CD4-positive, alpha-beta T cell treated with Interferon alpha-2 for 1 hour (primary cell): Measurements from ENCODE around the gene FAM131B.
"Not testable (repeated sequence)": the region's sequence is repeated elsewhere in the genome, so short reads cannot be mapped to it uniquely, and the experiment has no call there.

Experiments
- DNase-seq, 2 donors: peaks; one replicate each; pipeline ENCODE4 v3.0.0-alpha.2; 2020 to 2022

Gene FAM131B

DNA sequence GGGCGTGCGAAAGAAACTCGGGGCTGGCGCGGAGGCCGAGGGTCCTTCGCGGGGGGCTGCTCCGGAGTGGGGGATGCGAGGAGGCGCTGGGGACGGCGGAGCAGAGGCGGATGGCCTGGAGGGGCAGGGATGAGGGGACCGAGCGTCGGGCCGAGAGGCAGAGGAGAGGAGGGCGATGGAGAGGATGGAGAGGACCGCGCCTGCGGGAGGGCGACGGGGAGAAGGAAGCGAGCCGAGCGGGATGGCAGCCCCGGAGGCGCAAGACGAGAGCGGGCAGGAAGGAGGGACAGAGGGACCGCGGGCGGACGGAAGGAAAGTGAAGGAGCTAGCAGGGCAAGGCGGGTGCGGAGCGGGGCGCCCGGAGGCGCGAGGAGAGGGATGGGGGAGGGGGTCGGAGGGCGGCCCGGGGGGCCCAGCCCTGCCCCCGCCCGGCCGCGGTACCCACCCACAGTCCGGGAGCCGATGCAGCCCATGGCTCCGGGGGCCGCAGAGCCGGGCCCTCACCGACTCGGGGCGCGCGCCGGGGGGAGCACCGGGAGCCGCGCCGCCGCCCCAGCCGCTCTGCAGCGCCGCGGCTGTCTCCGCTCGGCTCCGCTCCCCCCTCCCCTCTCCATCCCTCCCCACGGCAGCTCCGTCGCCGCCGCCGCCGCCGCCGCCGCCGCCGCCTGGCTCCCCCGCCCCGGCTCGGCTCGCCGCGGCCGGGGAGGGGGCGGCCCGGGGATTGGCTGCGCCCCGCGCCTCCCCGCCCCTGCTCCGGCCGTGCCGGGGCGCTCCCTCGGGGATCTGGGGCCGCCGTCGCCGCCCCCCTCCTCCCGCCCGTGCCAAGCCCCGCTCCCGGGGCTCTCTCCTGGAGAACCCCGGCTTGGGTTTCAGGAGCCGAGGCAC lies at the start of gene FAM131B:
Gene FAM131B, minus strand, starts transcription at position 583 of the 885 bp plus-strand sequence. Its CDS starts 110 bp downstream, at position 473.
- DNase-seq, result peak; percentile 8 to 52

DNA sequence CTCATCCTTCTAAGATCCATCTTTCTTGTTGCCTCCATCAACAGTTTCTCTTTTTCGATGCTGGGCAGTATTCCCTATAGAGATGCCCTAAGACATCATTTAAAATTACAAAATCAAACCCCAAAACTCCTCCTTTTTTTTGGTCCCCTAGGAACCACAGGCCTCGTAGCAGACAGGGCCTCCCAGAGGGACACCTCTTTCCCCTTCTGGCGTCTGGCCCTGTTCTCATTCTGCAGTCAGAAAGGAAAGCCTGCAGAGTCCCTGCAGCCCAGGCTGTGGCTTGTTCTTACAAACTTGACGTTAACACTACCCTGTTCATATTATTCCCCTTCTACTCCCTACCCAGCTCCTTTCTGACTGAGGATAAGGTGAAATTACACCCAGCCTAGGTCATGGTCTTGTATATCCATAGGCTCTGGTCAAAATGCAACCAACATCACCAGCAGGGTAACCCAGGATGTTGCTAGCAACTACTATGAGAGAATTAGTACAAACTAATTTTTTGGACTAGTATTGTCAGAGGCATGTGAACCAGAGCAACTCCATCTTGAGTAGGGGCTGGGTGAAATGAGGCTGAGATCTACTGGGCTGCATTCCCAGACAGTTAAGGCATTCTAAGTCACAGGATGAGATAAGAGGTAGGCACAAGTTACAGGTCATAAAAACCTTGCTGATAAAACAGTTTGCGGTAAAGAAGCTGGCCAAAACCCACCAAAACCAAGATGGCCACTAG lies 49.6 kb upstream of the FAM131B start:
- DNase-seq, result no peak

DNA sequence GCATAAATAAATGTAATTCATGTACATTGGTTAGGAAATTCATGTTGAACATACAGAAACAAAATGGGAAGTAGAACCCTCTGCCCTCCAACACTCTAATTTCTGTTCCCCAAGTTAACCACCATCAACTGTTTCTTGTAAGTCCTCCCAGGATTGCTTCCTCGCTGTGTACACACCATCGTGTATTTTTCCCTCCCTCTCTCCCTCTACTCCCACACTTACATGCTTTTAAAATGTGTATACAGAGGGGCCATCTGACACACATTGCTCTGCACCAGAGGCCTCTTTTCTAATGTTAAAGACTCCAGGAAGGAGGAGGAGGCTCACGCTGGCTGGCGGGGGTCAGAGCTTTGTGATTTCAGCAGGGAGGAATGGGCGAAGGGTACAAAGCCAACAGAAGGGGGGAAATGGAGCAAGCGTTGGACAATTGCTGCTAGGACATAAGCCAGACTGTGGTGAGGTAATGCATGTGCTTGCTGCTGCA lies 48.0 kb upstream of the FAM131B start:
- DNase-seq, result no peak

DNA sequence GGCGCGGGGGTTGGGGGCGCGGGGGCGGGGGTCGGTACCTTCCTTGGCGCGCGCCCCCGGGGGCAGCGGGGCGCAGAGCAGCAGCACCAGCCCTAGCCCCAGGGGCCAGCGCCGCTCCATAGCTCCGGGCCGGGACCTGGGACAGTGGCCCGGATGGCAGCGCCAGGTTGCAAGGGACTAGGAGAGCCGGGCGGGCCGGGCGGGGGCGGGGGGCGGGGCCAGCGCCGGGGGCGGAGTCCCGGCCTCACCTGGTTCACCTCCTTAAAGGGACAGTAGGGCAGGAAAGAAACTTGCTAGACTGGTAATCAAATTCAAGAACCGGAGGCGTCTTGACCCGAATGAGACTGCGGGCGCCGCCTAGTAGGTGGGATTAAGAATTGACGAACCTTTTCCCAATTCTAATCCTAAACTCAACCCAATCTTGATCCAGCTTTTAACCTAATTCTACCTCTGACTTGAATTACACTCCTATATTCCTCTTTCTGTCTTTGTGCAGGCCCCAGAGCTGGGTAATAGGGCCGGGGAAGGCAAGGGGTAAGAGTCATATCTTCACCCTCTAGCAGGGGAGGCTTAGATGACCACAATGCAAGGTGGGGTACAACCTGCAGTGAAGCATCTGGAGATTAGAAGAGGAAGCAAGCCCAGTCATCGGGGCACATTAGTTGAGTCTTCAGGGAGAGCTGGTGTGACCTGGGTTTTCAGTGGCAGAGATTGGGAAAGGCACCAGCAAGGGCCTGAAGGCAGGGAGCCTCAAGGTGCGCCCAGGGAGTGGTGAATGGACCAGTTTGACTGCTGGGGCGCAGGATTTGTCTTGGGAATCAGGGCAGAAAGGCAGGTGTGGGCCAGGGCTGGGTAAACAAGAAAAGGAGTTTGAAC lies 46.4 kb upstream of the FAM131B start, which contains the start of gene EPHA1:
Gene EPHA1, minus strand, starts transcription at position 171 of the 876 bp plus-strand sequence. Its CDS starts 51 bp downstream, at position 120.
- peak; percentile 58 to 79 for DNase-seq

DNA sequence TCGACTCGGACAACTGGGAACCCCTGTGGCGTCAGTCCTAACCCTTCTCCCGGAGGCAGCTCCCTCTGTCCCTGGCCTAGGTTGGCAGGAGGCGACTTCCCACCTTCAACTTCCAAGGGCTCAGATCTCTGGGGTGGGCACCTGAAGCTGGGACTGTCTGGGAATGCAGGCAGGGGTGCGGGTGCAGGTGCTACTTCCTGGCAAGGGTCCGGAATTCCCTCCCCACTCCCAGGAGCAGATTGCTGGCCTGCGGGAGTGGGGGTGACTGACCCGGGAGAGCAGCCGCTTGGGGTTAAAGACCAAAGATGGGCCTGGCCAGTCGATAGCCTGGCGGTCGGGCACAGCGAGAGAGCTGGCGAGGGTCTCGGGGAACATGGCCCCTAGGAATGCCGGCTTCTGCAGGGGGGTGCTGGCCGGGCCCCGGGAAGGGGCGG lies 45.8 kb upstream of the FAM131B start:
- no peak for DNase-seq

DNA sequence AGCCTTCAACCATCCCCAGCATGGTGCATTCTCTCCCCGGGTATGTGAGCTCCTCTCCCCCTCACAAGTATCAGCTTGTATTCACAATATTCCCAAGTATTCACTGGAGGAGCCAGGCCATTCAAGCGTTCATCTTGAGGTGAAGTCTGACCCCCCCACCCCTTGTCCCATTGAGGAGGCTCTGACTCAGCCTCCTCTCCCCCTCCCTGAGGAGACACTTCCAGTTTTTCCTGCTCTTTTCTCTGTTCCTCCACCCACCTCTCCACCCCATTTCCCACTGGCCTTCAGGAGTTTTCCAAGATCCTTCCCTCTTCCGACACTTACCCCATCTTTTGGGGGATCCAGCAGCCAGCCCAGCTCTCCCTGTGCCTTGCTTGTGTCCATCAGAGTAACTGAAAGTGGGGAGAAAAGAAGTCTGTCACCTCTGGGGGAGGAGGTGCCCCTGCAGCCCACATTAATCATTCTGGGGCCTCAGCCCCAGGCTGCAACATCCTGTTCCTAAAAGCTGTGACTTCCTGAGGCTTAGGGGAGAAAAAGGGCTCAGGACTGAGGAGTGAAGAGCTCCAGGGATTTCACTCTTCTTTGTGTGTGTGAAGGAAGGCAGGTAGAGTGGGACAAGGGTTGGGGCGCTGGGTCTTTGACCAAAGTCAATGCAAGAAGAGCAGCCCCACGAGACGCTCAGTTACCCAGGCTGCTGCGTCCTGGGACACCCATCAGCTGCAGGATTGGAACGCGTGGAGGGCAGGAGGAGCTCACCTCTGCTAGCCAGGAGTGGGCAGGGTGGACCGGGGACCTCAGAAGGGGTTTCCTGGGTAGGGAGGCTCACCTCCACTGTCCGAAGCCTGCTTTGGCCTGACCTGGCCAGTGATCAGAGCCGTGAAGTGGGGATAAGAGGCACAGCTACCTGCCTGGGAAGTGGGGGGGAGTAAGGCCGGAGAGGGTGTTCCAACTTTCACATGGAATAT lies 45.1 kb upstream of the FAM131B start:
- DNase-seq, result peak; percentile 33 to 64

DNA sequence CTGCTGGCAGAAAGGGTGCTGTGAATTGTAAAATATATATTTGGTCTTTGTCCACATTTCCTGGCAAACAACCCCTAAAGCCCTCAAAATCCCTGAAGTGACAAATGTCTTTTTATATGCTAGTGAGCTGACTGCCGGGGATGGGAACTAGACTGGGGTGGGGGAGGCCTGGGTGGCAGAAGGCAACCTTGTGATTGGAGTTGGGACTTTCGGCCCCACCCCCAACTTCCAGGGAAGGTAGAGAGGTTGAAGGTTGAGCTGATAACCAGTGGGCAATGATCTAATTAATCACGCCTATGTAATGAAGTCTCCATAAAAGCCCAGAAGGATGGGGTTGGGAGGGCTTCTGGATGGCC lies 43.5 kb upstream of the FAM131B start:
- no peak for DNase-seq

DNA sequence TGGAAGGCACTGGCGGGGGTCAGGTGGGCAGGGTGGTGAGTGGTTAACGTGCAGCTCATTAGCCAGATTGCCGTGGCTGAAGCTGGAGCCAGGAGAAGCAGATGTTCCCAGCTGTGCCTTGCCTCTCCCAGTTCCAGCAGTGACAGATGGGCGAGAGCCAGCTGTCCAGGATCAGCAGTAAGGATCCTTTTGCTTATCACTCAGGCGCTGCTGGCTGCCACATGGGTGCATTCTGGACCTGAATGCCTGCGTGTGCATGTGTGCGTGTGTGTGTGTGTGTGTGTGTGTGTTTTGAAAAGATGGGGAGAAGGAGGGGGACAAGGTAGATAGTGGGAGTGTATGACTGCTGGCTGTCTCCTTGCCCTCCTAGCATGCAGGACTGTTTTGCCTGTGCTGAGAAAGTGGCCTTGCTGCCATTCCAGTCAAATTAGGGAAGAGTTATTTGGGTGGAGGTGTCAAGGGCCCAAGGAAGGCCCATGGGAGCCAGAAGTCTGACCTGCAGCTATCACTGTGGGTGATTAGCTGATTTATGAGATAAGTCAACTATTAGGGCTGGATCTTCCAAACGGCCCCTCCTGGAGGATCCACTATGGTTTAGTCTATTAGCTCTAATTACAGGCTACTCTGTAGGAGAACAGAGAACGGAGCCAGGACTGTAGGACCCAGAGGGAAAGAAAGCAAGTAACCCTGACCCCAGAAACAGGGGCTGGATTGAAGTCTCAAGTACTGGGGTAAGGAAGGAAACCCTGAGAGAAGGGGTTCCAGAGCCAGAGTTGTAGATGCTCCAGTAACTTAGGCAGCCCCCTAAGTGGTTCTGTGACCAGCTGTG lies 42.9 kb upstream of the FAM131B start:
- DNase-seq, result no peak

DNA sequence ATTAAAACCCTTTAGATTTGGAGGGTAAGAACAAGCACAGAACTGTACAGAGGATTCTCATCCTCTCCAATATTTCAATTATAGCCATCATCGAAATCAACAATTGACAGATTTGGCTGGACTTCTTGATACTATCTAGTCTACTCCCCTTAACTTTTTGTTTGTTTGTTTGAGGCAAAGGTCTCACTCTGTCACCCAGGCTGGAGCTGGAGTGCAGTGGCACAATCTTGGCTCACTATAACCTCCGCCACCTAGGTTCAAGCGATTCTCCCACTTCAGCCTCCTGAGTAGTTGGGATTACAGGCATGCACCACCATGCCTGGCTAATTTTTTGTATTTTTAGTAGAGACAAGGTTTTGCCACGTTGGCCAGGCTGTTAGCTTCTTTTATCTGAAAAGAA lies 39.7 kb upstream of the FAM131B start:
- not testable (repeated sequence) for DNase-seq

DNA sequence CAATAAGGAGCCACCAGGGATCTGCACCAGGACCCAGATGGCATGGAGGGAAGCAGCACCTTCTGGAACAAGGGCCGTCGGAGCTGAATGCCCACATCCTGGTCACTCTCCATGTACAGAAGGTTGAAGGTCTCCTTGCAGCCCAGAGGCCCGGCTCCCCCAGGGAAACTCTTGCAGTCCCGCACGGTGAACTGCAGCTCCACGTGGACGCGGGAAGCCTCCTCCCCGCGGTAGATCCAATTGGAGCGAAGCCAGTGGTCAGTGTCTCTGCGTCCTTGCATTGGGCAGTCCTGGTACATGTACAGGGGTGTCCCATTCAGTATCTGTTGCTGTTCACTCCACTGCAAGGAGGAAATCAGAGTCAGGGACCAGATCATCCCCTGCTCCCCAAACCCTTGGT lies 38.8 kb upstream of the FAM131B start:
- DNase-seq, result no peak

DNA sequence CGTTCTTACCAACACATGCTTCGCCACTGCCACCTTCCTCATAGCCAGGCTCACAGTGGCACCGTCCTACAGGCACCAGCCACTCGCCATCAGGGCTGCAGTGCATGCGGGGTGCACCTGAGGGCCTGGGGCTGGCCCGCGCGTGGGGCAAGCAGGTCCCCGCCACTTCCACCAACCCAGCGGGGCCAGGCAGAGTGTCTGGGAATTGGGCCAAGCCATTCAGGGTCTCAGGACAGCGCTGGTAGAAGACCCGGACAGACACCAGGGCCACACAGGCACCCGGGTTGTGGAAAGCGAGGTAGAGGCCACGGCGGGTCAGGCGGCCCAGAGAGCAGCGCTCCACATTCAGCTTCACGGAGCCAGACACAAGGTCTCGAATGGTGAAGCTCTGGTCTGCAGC lies 37.1 kb upstream of the FAM131B start:
- DNase-seq, result no peak

DNA sequence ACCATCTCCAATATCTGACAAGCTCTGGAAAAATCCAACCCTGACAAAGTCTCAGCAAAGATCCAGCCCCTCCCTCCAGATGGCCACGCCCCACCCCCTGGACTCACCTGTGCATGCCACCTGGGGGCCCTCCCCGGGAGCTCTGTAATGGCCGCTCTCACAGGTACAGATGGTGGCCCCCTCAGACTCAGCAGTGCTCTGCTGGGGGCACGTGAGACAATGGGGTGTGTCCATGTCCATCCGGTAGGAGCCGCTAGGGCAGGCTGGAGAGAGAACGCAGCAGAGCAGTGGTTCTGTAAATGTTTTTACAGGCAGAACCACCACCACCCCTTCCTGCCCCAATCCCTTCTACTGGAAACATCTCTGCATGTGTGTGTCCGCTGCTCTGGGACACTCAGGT lies 36.6 kb upstream of the FAM131B start:
- DNase-seq, result no peak

DNA sequence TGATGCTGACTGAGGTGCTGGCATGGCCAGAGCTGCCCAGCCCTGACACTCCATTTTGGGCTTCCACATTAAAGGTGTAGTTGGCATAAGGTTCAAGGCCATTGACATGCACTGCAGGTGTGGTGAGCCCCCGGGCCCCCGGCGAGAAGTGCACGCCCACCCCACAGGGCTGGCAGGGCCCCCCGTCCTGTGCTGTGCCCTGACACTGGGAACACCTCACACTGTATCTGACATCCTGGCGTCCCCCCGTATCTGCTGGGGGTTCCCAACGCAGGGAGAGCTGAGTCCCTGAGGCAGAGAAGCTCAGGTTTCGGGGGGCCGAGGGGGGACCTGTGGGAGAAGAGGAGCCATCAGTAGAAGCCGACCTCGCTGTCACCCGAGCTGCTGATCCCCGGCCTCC lies 36.1 kb upstream of the FAM131B start:
- DNase-seq, result no peak

DNA sequence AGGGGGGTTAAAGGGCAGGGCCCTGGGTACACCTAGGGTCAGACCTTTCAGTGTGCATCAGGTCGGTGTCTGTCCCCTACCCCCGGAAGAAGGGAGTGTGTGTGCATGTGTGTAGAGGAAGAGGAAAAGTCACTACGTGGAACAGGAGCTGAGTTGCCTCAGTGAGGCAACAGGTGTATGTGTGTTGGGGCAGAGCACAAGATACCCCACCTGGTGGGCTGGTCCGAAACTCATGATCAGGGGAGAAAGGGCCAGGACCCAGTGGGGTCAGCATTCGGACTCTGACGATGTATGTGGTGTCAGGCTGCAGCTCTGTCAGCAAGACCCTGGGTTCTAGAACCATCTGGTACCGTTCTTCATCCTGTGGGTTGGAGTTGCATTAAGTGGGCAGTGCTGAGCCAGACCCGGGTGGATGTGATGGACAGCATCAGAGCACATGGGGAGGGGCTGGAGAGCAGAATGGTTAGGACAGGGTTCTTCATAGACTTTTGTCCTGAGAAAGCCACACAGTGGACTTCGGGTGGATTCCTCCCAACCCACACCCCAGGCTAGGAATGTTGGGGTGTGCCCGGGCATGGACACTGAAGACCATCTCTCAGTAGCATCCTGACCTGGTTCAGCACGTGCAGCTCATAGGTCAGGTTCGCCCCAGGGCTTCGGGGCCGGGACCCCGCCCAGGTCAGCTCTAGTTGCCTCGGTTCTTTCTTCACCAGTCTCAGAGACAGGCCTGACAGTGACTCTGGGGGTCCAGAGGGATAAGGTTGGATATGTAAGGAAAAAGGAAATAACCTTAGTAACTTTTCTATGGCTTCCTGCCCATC lies 35.4 kb upstream of the FAM131B start:
- no peak for DNase-seq

DNA sequence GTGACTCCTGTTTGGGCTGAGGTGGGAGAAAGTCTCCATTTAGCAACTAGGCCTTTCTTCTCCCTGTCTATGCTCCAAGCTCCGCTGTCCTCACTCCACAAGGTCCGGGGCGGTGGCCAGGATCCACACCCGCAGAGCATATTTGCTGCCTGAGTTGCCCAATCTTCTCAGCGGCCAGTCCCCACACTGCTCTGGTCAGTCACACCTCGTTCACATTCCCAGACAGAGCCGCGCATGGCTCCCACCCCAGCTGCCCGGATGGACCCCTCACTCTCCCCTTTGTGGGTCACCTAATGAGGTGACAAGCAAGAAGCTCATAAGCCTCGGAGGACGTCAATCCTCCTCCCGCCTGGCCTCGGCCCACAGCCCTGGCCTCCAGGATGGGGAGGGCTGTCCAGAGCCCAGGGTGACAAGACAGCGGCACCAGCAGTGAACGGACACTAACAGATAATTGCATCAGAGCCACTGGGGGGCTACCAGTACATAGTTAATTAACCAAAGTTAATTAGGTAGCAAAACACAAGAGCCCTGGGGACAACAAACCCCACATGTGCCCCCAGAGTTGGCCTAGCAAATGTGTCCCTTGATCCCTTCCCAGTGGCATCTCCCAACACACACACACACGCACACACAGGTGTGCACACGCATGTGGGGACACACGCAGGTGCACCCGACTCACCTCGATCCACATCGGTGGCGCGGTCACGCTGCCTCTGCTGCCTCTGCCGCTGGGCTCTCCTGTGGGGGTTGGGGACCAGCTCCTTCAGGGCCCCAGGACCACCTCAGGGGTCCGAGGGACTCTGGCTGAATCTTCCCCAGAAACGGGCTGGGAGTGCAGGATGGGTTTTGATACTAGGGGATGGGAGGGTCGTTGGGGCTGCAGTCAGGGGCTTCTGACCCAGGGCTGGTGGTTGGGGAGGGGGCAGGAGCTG lies 34.4 kb upstream of the FAM131B start:
- DNase-seq, result no peak

DNA sequence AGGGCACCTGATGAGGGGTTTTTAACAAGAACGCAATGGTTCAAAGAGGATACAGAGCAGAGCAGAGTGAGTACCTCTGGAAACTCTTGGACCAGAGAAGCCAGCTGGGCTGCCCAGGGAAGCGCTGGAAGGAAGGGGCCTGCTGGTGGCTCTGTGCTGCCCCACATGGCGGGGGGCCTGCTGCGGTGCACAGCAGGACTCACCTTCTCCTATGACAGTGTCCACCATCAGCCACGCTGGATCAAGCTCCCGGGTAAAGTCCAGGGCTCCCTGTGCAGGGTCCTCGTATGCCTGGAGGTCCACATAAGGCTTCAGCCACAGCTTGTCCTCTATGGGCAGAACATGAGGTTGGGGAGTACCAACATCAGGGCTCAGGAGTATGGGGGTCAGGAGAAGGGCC lies 33.7 kb upstream of the FAM131B start:
- DNase-seq, result no peak

DNA sequence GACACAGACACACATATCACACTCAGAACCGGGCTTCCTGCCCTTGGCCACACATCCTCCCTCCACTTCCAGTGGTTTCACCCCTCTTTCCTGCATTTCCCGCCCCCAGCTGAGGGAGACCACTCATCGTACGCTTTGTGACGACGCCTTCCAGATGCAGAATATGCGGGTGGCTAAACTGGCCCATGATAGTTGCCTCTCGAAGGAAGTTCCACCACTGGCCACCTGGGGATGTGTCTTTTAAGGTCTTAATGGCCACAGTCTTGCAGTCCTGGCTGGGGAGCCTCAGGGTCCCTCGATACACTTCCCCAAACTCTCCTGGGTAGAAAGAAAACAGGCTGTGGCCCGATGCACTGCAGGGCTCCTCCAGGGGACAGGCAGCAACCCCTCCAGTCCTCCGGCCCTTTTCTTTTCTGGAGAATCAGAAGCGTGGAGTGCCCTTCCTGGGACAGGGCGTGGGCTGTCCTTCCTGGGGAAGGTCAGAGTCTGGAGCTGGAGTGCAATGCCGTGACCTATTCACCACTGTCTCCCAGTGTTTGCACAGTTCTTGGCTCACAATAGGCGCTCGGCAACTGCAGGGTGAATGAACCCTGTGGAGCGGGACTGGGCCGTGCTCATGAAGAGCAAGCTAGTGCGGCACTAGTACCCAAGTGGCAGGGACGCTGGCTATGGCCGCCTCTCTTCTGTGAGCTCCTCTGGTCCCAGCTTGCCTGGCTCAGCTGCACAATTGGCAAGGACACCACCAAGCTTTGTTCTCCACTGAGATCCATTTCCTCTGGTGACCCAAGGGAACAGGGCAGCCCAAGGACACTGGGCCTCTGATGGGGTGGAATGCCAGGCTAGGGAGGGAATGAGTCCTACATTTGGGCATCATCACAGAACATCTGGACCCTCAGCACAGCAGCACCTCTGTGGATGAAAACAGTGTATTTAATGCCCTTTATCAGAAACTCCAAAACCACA lies 33.0 kb upstream of the FAM131B start:
- no peak for DNase-seq
